Smooth muscle cell (in vitro differentiated cells): ENCODE measurements around the gene FBXO31. TPM values are rescaled to one million over a fixed set of nuclear protein-coding genes. Genes with fewer than 3 reads are reported as not detected.

Experiments used
- DNase-seq: peaks from one replicate; lab custom pipeline; 2025; ENCODE audit not compliant: unreplicated experiment; lab: John Stamatoyannopoulos, UW
- H2AFZ ChIP-seq: fragments of 200-600 bp; sonication (generic); 2 replicates; pipeline ENCODE4 v1.6.0; 2016; ENCODE audit warnings: antibody characterized with exemption, low read depth, mild to moderate bottlenecking
- H3F3A ChIP-seq: fragments of 200-600 bp; sonication (generic); 2 replicates; pipeline ENCODE4 v1.6.0; 2017; ENCODE audit warnings: antibody characterized with exemption, low read depth
- H3K27ac ChIP-seq: fragments of 200-600 bp; sonication (generic); 2 replicates; pipeline ENCODE4 v1.5.1; 2016; ENCODE audit warnings: low read depth, mild to moderate bottlenecking
- H3K27me3 ChIP-seq: fragments of 200-600 bp; sonication (generic); 2 replicates; pipeline ENCODE4 v1.6.1; 2016; ENCODE audit warnings: low read depth, mild to moderate bottlenecking
- H3K36me3 ChIP-seq: fragments of 200-600 bp; sonication (generic); 2 replicates; pipeline ENCODE4 v1.5.1; 2016; ENCODE audit warnings: low read depth
- H3K4me1 ChIP-seq: fragments of 200-600 bp; sonication (generic); 2 replicates; pipeline ENCODE4 v1.5.1; 2016; ENCODE audit warnings: low read depth
- H3K4me2 ChIP-seq: fragments of 200-600 bp; sonication (generic); 2 replicates; pipeline ENCODE4 v1.6.0; 2016; ENCODE audit warnings: mild to moderate bottlenecking
- H3K4me3 ChIP-seq: fragments of 200-600 bp; sonication (generic); 2 replicates; pipeline ENCODE4 v1.5.1; 2016; ENCODE audit warnings: mild to moderate bottlenecking
- H3K79me2 ChIP-seq: fragments of 200-600 bp; sonication (generic); 2 replicates; pipeline ENCODE4 v1.6.0; 2016; ENCODE audit warnings: low read depth, mild to moderate bottlenecking
- H3K9ac ChIP-seq: fragments of 200-600 bp; sonication (generic); 2 replicates; pipeline ENCODE4 v1.6.0; 2016; ENCODE audit warnings: low read depth
- H3K9me3 ChIP-seq: fragments of 200-600 bp; sonication (generic); replicated peaks from 2 replicates; pipeline ENCODE4 v1.5.1; 2016; ENCODE audit warnings: low read depth
- H4K20me1 ChIP-seq: fragments of 200-600 bp; sonication (generic); 2 replicates; pipeline ENCODE4 v1.6.0; 2016; ENCODE audit warnings: low read depth
- WGBS: methylation state at CpG from one replicate; pipeline ENCODE4 v1.1.7; 2016; ENCODE audit warnings: low lambda C conversion rate; 5-methylcytosine and 5-hydroxymethylcytosine counted together
- polyA plus RNA-seq: library from polyadenylated mRNA; unstranded; fragments of >200 nt; fragmentation: Nextera tagmentation; extraction: Ambion mirVana; gene quantifications from 2 replicates; pipeline ENCODE4 v1.2.1, GENCODE V29; 2016
- total RNA-seq: library from RNA; depleted of rRNA; stranded (reverse); fragments of >200 nt; gene quantifications from 2 replicates; pipeline ENCODE4 v1.2.3, GENCODE V29; 2014
- TF ChIP-seq, protein P1 (sequence below): fragments of 200-600 bp; sonication (generic); IDR thresholded peaks from 2 replicates; pipeline ENCODE4 v1.5.1; 2017; ENCODE audit warnings: borderline replicate concordance, mild to moderate bottlenecking, antibody characterized with exemption; ENCODE audit not compliant: insufficient read depth, poor library complexity, severe bottlenecking

The FBXO31 gene
- total and polyA plus RNA-seq, 2 experiments from 2014 or later: 13.9 to 25.6 TPM

DNA sequence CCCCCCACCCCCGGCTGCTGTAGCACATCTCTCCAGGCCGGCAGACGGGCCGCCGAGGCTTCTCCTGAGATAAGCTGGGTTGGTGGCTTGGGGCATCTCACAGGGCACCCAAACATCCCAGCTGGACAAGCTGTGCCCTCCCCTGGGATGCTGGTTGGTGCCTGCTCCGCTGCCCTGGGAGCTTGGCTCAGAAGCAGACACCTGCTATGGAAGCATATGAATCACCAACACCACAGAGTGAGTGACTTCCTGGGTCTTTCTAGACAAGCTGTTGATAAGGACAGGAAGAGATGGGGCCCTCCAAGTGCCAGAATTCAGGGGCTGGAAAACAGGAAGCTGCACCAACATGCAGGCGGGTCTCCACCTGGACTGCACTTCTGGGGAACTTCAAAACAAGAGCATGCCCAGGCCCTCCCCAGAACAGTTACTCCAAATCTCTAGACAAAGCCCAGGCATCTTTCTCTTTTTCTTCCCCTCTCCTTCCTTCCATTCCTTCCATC is 80.1 kb downstream of the FBXO31 start:
- H2AFZ ChIP-seq: no peak overlapping the region
- H3K4me3 ChIP-seq: no peak overlapping the region
- no peaks in the 10 kb centered on the region for H3K79me2 ChIP-seq
- H3K9me3 ChIP-seq: no peaks in the 10 kb centered on the region
- 92% methylated on average over 7 of the region's 7 CpGs for WGBS
- no peaks in the 10 kb centered on the region for H3K27me3 ChIP-seq
- no peak overlapping the region for H3K4me2 ChIP-seq
- no peaks in the 10 kb centered on the region for H3K36me3 ChIP-seq
- TF ChIP-seq, protein P1, sequence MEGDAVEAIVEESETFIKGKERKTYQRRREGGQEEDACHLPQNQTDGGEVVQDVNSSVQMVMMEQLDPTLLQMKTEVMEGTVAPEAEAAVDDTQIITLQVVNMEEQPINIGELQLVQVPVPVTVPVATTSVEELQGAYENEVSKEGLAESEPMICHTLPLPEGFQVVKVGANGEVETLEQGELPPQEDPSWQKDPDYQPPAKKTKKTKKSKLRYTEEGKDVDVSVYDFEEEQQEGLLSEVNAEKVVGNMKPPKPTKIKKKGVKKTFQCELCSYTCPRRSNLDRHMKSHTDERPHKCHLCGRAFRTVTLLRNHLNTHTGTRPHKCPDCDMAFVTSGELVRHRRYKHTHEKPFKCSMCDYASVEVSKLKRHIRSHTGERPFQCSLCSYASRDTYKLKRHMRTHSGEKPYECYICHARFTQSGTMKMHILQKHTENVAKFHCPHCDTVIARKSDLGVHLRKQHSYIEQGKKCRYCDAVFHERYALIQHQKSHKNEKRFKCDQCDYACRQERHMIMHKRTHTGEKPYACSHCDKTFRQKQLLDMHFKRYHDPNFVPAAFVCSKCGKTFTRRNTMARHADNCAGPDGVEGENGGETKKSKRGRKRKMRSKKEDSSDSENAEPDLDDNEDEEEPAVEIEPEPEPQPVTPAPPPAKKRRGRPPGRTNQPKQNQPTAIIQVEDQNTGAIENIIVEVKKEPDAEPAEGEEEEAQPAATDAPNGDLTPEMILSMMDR: no peak
- H3K9ac ChIP-seq: no peak overlapping the region
- no peaks in the 10 kb centered on the region for H4K20me1 ChIP-seq
- H3K27ac ChIP-seq: no peak overlapping the region
- no peaks in the 10 kb centered on the region for H3K4me1 ChIP-seq
- H3F3A ChIP-seq: no peaks in the 10 kb centered on the region
- no peak for DNase-seq

DNA sequence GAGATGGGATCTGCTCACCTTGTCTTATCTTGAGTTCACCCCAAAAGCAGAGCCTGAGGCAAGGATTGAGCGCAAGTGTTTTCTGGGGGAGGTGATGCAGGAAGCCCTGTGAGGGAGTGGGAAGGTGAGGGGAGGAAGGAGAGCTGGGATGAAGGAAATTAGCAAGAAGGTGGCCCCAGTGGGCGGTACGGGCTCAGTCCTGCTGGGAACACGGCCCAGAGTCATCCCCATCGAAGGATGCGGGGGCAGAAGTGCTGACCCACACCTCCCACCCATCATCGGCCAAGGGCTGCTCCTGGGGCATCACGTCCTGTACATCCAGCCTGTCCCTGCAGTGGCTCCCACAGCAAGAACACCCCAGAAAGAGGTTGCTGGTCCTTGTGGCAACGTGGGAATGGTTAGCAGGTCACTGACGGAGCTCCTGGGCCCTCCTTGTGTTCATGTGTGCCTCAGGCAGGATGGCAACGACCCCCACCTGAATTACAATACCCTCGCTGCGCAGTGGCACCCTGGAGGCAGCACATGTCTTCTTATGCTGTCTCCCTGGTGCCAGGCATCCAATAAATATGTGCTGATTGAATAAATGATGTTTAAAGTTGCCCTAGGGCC is 84.6 kb downstream of the FBXO31 start:
- H3K79me2 ChIP-seq: no peaks in the 10 kb centered on the region
- no peak overlapping the region for H3K4me2 ChIP-seq
- TF ChIP-seq, protein P1: no peak
- WGBS: 82% methylated on average over 13 of the region's 13 CpGs
- no peaks in the 10 kb centered on the region for H3K9me3 ChIP-seq
- H3K27ac ChIP-seq: no peak overlapping the region
- no peaks in the 10 kb centered on the region for H3K27me3 ChIP-seq
- no peak overlapping the region for H3K4me3 ChIP-seq
- H3K4me1 ChIP-seq: no peaks in the 10 kb centered on the region
- H3K36me3 ChIP-seq: no peaks in the 10 kb centered on the region
- no peak for DNase-seq
- H3K9ac ChIP-seq: no peak overlapping the region
- H2AFZ ChIP-seq: no peak overlapping the region
- H4K20me1 ChIP-seq: no peaks in the 10 kb centered on the region
- no peaks in the 10 kb centered on the region for H3F3A ChIP-seq

GRCh38 chr16:87297918-87298631 is 85.5 kb downstream of the FBXO31 start:
- Histone ChIP-seq H4K20me1 (no peaks in the 10 kb centered on the region), H3K4me2 (no peak overlapping the region), H3K9ac (no peak overlapping the region), H3K36me3 (no peaks in the 10 kb centered on the region), H3K9me3 (no peaks in the 10 kb centered on the region), H3K4me1 (no peaks in the 10 kb centered on the region), H3F3A (no peaks in the 10 kb centered on the region), H2AFZ (no peak overlapping the region), H3K79me2 (no peaks in the 10 kb centered on the region), H3K27ac (no peak overlapping the region), H3K27me3 (no peaks in the 10 kb centered on the region), H3K4me3 (no peak overlapping the region)
- no peak for DNase-seq
- TF ChIP-seq, protein P1: peak; percentile 60
- 67% methylated on average over 14 of the region's 15 CpGs for WGBS

GRCh38 chr16:87297407-87297806 is 86.2 kb downstream of the FBXO31 start:
- no peaks in the 10 kb centered on the region for H3K4me1 ChIP-seq
- H3K79me2 ChIP-seq: no peaks in the 10 kb centered on the region
- no peak for DNase-seq
- H2AFZ ChIP-seq: no peak overlapping the region
- no peaks in the 10 kb centered on the region for H4K20me1 ChIP-seq
- H3K4me2 ChIP-seq: no peak overlapping the region
- H3K9me3 ChIP-seq: no peaks in the 10 kb centered on the region
- WGBS: 87% methylated on average over 5 of the region's 5 CpGs
- no peak overlapping the region for H3K27ac ChIP-seq
- no peaks in the 10 kb centered on the region for H3K27me3 ChIP-seq
- H3F3A ChIP-seq: no peaks in the 10 kb centered on the region
- no peaks in the 10 kb centered on the region for H3K36me3 ChIP-seq
- no peak overlapping the region for H3K4me3 ChIP-seq
- TF ChIP-seq, protein P1: no peak
- H3K9ac ChIP-seq: no peak overlapping the region
